ENCODE results near the gene CD8B2.
"Not testable (repeated sequence)": the region's sequence is repeated elsewhere in the genome, so short reads cannot be mapped to it uniquely, and the experiment has no call there.

CD8B2 gene

DNA sequence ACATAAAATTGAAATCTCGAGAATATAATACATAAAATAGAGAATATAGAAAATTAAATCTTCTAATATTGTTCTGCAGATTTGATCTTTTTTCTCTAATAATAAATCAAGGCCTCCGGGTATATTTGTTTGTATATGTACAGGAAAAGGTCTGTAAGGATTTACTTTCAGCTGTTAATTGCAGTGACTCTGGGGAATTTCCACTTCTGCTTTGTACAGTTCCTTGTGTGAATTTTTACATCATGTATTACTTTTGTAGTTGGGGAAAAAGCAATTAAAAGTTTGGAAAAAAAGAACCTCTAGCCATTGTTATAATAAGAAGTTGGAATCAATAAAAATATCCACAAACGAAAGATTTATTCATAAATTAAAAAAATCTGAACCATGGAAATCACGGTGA lies 23.6 kb downstream of the CD8B2 start:
- peak overlapping the region in 16 of 21 experiments; percentile 54 to 90 (median 80) for H3K27ac ChIP-seq
- H3K4me3 ChIP-seq = not testable (repeated sequence)

DNA sequence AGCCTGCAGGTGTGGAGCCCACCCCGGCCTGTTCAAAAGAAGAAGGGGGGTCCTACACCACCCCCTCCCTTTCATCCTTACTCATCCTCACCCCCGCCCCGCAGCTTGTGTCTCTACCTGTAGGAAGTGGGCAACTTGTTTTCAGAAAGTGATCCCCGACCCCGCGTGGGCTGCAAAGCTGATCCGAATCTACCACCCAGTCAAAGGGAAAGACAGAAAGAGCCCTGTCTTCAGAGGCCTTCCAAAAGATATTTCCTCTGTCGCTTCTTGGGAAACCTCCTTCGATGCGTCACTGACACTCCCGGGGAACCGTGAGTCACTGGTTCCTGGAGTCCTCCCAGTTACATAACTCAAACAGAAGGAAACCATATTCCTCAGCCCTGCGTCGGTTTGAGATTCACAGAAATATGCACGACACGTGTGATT lies 24.3 kb downstream of the CD8B2 start:
- H3K4me3 ChIP-seq = not testable (repeated sequence)
- peak overlapping the region in 19 of 21 experiments; percentile 47 to 90 (median 79) for H3K27ac ChIP-seq

DNA sequence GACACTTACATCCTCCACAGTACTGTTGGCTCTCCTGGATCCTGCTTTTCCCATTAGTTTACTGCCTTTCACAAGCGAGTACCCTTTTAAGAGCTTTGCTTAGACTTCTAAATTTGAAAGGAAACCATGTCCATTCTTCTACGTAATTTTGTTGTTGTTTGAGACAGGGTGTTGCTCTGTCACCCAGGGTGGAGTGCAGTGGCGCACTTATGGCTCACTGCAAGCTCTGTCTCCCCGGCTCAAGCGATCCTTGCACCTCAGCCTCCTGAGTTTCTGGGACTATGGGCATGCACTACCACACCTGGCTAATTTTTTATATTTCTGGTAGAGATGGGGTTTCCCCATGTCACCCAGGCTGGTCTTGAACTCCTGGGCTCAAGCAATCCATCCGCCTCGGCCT lies 24.8 kb downstream of the CD8B2 start:
- H3K27ac ChIP-seq = peak overlapping the region in 20 of 21 experiments; percentile 47 to 90 (median 78)
- not testable (repeated sequence) for H3K4me3 ChIP-seq

DNA sequence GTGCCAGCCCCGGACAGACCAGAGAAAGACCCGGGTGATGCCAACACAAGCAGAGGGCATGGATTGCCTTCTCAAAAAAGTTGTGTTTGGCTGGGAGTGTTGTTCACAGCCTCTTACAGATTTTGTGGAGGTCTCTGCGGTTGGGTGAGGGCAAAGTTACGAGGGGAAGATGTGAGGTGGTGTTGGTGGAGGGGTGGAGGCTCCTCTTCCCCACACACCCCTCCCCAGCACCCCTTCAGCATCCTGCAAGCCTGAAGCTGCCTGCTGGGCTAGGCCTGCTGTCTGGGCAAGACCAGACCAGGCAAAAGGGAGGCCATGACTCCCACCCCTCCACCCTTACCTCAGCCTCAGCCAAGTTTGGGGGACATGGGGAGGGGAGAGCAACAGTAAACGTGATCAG lies 26.2 kb downstream of the CD8B2 start:
- H3K27ac ChIP-seq, H3K4me3 ChIP-seq: not testable (repeated sequence)

DNA sequence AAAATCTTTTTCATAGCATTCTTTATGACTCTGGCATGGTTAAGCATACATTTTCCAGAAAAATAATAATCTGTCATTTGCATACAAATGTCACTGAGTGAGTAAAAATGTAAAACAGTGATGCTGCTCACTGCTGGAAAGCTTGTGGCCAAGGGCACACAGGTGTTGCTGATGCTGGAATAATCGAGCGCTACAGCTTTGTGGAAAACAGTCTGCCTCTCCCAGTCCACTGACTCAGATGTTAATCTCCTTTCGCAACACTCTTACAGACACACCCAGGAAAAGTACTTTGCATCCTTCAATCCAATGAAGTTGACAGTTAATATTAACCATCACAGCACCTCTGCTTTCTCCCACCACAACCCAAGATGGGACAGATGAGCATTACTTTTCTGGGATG lies 27.7 kb downstream of the CD8B2 start:
- H3K27ac ChIP-seq = peak overlapping the region in 1 of 21 experiments; percentile 74
- not testable (repeated sequence) for H3K4me3 ChIP-seq

DNA sequence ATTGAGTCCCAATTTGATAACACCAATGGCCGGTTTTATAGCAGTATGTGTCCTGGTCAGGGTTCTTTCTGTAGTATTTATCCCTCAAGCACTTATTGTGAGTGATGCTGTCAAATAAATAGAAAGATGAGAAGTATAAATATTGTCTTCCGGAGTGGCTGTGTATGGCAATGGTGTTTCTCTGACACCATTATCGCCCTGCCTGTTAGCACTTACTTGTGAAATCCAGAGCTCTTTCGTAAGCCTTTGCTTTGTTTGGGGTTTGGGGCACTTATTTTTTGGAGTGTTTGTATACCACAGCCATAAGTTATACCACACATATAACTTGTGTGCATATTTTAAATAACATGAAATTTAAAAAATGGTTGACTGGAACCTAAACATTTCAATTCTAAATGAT lies 29.3 kb downstream of the CD8B2 start:
- H3K4me3 ChIP-seq = no peak overlapping the region

DNA sequence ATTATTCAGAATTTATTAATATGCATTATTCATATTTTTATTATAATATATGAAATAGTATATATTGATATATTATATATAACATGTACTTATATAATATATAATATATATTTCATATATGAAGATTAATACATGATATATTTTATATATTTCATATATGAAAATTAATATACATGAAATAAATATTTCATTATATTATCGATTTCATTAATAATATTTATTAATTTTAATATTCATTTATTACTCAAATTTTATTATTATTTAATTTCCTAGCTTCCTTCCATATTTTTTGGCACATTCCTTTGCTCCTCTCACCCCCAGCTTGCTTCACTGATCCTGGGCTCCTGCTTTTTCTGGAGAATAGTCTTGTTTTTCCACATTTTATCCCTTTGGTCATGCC lies 29.7 kb downstream of the CD8B2 start:
- H3K27ac ChIP-seq = no peak overlapping the region
- no peak overlapping the region for H3K4me3 ChIP-seq

More for the DNA sequence above, 29.3 kb downstream of the CD8B2 start:
- no peak overlapping the region for H3K27ac ChIP-seq

DNA sequence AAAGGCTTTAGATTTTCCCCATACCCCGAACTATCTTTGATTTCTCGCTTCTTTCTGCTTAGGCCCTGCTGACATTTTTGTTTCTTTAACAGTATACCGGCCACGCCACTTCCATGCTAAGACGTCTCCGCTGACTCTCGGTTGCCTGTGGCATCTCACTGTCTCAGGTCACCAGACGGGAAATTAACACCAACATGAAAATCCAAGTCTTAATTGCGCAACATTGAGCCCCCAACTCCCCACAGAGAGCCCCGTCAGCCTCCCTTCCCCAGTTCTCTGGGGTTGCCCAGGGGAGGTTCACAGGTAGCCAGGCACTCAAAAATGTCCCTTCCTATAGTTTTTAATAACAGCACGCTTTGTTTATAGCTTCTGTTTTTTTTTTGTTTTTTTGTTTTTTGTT lies 30.2 kb downstream of the CD8B2 start:
- H3K4me3 ChIP-seq = no peak overlapping the region
- no peak overlapping the region for H3K27ac ChIP-seq

DNA sequence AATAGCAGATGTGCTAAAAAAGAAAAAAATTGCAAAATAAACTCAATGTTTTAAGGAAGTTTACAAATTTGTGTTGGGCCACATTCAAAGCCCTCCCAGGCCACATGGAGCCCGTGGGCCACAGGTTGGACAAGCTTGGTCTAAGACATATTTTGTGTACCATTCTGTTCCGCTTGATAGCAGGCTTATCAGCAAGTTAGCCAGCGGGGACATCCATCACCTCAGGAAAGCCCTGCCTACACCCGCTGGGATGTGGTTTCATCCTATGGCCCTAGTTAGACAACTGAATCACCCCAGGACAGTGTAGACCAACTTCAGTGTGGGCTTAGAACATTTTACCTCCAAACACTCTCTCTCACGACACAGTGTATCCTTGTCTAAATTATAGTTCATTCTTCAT lies 32.6 kb downstream of the CD8B2 start:
- Histone ChIP-seq H3K27ac (no peak overlapping the region), H3K4me3 (no peak overlapping the region)

DNA sequence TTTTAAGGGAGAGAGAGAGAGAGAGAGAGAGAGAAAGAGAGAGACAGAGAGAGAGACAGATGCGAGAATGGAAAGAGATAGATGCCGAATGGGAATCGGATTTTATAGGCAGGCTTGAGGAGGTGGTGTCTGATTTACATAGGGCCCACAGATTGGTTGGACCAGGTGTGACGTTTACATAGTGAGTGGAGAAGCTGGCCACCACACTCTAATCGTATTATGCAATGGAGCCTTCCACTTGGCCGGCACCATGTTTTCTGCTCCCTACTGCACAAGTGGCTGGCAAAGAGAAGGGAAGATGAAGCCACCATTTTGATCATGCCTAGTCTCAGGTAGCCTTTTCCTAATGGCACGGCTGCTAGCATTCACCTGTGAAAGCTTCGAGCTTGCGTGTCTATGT lies 33.9 kb downstream of the CD8B2 start:
- H3K27ac ChIP-seq = no peak overlapping the region
- H3K4me3 ChIP-seq = no peak overlapping the region

DNA sequence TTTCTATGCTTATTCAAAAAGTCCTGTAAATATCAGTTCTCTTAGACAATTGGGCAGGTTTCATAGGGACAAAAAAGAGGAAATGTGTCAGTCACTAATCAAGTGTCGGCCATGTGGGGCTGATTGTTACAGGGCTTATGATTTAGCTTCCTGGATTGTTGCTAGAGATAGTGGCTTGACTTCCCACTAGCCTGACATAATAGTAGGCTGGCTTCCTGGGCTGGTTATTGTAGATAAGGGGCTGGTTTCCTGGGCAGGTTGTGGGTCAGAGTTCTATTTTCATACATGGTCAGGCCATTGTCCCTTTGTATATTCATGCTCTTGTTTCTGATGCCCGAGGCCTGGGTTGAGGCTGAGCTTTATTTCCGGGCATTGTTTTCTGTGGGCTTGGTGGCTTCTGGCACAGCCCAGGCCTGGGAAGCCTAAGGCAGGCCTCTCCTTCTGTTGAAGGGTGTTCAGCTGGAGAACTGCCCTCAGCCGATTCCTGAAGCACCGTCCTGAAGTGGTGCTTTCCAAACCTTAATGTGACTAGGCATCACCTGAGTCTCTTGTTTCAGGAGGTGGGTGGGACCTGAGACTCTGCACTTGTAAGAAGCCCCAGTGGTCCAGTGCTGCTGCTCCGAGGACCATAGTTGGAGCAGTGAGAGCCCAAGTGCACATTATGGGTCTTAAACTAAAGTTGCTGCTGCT lies 37.0 kb downstream of the CD8B2 start:
- H3K27ac ChIP-seq = no peak overlapping the region

DNA sequence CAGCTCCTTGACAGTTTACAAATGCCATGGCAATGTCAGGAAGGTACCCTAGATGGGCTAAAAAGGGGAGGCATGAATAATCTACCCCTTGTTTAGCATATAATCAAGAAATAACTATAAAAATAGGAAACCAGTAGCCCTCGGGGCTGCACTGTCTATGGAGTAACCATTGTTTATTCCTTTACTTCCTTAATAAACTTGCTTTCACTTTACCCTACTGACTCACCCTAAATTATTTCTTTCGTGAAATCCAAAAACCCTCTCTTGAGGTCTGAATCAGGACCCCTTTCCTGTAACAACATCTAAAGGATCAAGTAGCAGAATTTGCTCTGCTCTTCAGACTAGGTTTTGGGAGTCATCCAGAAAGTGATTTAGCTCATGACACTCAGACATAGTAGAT lies 43.7 kb downstream of the CD8B2 start:
- Histone ChIP-seq H3K4me3 (no peak overlapping the region), H3K27ac (no peak overlapping the region)

More for the DNA sequence above, 37.0 kb downstream of the CD8B2 start:
- no peak overlapping the region for H3K4me3 ChIP-seq

DNA sequence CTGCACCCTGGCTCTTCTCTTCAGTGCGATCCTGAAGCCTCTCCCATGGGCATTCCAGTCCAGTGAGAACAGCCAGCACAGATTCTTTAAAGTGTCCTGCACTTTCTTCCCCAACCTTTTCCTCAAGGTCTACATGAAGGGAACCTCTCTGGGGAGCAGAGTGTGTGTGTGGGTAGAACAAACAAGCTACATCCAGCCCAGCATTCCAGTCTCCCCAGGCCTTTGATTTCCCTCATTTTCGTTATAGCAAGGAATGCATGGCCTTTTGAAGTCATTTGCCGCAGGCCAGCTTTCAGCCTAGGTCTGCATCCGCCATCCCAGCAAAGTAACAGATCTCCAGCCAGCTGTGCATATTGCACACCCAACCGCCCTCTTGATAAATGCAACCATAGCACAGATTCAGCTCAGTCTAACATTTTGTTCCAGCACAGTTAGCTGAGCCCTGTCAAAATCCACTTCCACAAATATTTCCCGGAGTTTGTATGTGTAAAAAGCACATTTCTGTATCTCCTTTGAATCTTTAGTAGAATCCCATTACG lies 44.6 kb downstream of the CD8B2 start:
- Histone ChIP-seq H3K27ac (no peak overlapping the region), H3K4me3 (no peak overlapping the region)

DNA sequence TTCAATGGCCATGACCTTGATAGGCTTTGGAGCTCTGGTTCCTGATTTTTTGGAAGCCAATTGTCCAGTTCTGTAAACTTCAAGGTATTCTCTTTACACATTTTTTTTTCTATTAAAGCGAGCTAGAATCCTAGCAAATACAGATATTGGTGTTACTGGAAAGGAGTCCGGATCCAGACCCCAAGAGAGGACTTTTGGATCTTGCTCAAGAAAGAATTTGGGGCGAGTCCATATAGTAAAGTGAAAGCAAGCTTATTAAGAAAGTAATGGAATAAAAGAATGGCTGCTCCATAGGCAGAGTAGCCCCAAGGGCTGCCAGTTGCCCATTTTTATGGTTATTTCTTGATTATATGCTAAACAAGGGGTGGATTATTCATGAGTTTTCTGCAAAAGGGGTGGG lies 45.1 kb downstream of the CD8B2 start:
- H3K4me3 ChIP-seq = no peak overlapping the region
- no peak overlapping the region for H3K27ac ChIP-seq

DNA sequence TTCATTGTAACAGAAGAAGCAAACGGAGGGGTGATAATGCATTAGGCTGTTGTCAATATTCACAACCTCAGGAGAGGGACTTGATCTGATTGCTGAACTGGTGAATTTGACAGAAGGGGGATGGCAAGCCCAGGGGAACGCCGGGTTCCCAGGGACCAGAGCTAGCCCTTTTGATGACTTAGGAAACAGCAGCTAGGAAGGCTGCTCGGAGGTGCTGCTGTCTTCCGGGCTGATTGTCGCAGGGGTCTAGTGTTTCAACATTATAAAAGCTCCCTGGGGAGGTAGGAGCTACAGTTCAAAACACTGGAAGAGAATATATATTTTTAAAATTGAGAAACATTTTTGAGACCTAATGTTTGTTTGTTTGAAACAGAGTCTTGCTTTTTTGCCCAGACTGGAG lies 47.3 kb downstream of the CD8B2 start:
- Histone ChIP-seq H3K27ac (no peak overlapping the region), H3K4me3 (no peak overlapping the region)

DNA sequence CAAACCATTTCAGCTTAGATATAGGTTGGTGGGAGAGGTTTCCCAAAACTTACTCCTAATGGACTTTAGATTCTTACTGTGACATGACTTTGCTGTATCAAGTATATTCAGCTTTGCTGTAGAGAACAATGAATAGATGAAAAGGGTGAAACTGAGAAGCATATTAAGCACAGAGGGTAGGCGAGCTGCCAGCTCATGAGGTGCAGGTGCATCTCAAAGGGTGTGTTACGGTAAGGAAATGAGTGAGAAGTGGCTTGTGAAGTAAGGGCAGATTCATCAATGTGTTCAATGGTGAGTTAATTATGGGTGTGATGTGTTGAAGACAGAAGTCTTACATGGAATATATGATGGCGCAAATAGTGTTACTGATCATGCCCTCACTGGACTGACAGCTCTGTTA lies 49.3 kb downstream of the CD8B2 start:
- Histone ChIP-seq H3K4me3 (no peak overlapping the region), H3K27ac (no peak overlapping the region)

DNA sequence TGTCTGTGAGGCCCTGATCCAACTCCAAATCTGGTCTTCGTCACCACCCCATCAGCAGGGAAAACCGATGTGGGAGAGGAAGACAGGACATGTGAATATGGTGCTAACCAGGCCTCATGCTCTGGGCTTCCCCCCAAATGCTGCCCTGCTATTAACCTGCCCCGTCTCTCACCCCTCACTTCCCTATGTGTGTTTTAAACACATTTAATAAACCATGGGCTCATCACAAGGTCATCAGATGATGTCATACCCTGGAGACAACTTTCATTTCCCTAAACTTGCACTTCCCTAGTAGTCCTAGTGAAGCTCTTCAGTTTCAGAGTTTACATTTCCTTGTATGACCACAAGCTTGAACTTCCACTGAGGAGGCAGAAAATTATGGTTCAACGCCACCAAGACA lies 49.9 kb downstream of the CD8B2 start:
- Histone ChIP-seq H3K27ac (peak overlapping the region in 1 of 21 experiments; percentile 8), H3K4me3 (no peak overlapping the region)

DNA sequence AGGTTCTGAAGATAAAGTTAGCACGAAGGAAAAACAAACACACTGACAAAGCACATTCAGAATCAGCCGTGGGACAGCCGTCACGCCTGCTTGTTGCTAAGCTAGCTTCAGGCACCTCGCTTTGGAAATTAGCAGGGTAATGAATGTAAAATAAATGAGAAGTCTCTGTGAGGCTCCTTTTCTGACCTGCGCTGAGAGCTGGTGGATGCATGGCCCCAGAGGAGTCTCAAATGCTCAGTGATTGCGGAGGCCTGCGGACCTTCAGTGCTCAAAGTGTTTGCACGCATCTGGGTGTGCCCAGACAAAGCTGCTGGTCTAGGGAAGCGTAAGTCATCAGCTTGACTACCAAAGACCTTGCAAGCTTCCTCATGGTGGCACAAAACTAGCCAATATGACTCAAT lies 50.6 kb downstream of the CD8B2 start:
- H3K4me3 ChIP-seq = no peak overlapping the region
- peak overlapping the region in 1 of 21 experiments; percentile 8 for H3K27ac ChIP-seq

DNA sequence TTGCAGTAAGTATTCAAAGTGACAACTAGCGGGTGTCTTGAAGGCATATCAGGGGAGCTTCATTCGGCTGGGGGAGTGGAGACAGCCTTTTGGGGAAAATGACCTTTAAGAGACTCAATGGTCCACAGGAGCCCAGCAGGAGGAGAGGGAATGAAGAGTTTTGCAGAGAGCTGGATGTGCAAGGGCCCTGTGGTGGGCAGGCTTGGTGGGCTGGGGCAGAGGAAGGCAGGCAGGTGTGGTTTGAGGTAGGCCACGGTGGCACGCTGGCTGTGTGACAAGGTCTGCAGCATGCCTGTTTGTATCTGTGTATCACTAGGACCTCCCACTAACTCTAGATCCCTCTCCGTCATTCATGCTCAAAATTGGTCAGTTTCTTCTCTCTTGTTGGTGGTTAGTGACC lies 53.7 kb downstream of the CD8B2 start:
- Histone ChIP-seq H3K27ac (no peak overlapping the region), H3K4me3 (no peak overlapping the region)

DNA sequence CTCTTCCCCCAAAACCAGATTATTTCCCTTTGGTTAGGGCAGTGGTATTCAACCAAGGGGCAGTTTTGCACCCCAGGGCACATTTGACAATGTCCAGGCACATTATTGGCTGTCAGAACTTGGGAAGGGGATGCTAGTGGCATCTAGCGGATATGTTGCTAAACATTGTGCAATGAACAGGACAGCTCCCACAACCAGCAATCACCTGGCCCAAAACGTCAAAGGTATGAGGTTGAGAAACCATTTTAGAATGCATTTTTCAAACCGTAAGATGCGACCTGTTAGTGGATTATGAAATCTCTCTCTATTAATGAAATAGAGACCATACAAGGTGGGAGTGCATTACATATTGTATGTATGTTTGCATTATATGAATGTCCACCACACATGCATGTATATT lies 54.2 kb downstream of the CD8B2 start:
- no peak overlapping the region for H3K4me3 ChIP-seq

DNA sequence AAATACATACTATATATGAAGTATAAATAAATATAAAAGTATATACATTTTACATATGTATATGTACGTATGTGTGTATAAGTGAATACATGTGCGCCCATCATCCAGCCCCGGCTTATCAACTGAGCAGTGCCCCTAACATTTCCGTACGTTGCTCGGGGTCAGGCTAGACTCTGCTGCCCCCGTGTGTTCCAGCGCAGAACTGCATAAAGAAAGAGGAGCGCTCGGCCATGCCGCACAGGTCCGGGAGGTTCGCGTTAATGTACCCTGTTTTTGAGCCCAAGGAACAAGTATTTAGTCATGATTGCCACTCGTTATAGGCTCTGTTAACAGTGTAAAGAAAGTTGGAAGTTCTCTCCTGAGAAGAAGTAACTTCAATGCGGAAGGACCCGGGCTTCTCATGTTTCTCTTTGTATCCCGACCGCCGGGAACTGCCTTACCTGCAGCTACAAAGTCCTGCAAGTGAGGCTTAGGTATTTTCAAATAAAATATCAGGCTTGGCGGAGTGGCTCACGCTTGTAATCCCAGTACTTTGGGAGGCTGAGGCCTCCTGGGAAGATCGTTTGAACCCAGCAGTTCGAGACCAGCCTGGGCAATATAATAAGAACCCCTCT lies 55.7 kb downstream of the CD8B2 start:
- Histone ChIP-seq H3K27ac (peak overlapping the region in 1 of 21 experiments; percentile 17), H3K4me3 (peak overlapping the region in 1 of 7 experiments; percentile 13)

More for the DNA sequence above, 54.2 kb downstream of the CD8B2 start:
- no peak overlapping the region for H3K27ac ChIP-seq

All from skin epidermis (tissue), 12 donors.